CD4-positive, CD25-positive, alpha-beta regulatory T cell (primary cell): Measurements from ENCODE around the gene PREX1. TPM values are rescaled to one million over a fixed set of nuclear protein-coding genes. Genes with fewer than 3 reads are reported as not detected.

ENCODE experiments used
- ATAC-seq, 2 donors: fragments of 150-1000 bp; cut with Tn5 transposase; one replicate each; pipeline ENCODE4 v1.10.0; 2021; ENCODE audit warnings: low read depth in 2 of 2, moderate number of reproducible peaks in 2 of 2, moderate library complexity in 1 of 2
- DNase-seq, 3 donors: peaks; one replicate each; pipeline versions ENCODE4 v3.0.0 to v3.0.0-alpha.2; 2012 to 2022; ENCODE audit warnings: mixed read lengths in 1 of 3
- H3K27ac ChIP-seq: one replicate; pipeline ENCODE4 v1.7.0; 2013; ENCODE audit warnings: mild to moderate bottlenecking, low read length; ENCODE audit not compliant: insufficient read depth, poor library complexity, severe bottlenecking
- H3K27me3 ChIP-seq: one replicate; pipeline ENCODE4 v1.7.0; 2013; ENCODE audit warnings: low read length; ENCODE audit not compliant: control insufficient read depth, insufficient read depth
- H3K36me3 ChIP-seq: one replicate; pipeline ENCODE4 v1.7.0; 2013; ENCODE audit warnings: mild to moderate bottlenecking, low read length, moderate library complexity; ENCODE audit not compliant: control insufficient read depth, insufficient read depth
- H3K4me1 ChIP-seq: 2 replicates; pipeline ENCODE4 v1.7.0; 2013; ENCODE audit warnings: mild to moderate bottlenecking, low read length; ENCODE audit not compliant: insufficient read depth, control insufficient read depth, poor library complexity, severe bottlenecking
- H3K4me3 ChIP-seq: one replicate; pipeline ENCODE4 v1.7.0; 2013; ENCODE audit warnings: low read depth, mild to moderate bottlenecking, low read length, moderate library complexity
- H3K9me3 ChIP-seq, 2 experiments: 1 replicate in 1 of 2; 2 replicates in 1 of 2; pipeline ENCODE4 v1.7.0; 2013; ENCODE audit warnings: low read length in 2 of 2, mild to moderate bottlenecking in 1 of 2, moderate library complexity in 1 of 2; ENCODE audit not compliant: control insufficient read depth in 2 of 2
- H3K27ac Mint-ChIP-seq, 3 donors: one replicate each; pipeline ENCODE4 v1.8.0; 2020 to 2022; ENCODE audit warnings: mild to moderate bottlenecking in 3 of 3, mixed read lengths in 3 of 3, moderate library complexity in 2 of 3
- H3K27me3 Mint-ChIP-seq: one replicate; pipeline ENCODE4 v1.8.0; 2022; ENCODE audit warnings: mild to moderate bottlenecking, mixed read lengths
- H3K36me3 Mint-ChIP-seq: one replicate; pipeline ENCODE4 v1.8.0; 2020; ENCODE audit warnings: mixed read lengths
- H3K4me1 Mint-ChIP-seq, 4 donors: one replicate each; pipeline ENCODE4 v1.8.0; 2020 to 2022; ENCODE audit warnings: mixed read lengths in 4 of 4, mild to moderate bottlenecking in 1 of 4
- H3K4me3 Mint-ChIP-seq, 4 donors: one replicate each; pipeline ENCODE4 v1.8.0; 2020 to 2022; ENCODE audit warnings: mild to moderate bottlenecking in 4 of 4, mixed read lengths in 4 of 4, moderate library complexity in 3 of 4
- H3K9me3 Mint-ChIP-seq, 7 donors: one replicate each; pipeline ENCODE4 v1.8.0; 2020 to 2022; ENCODE audit warnings: mixed read lengths in 7 of 7, mild to moderate bottlenecking in 3 of 7, moderate library complexity in 2 of 7
- polyA plus RNA-seq, 4 donors: library from polyadenylated mRNA; unstranded; fragments of 300-500 nt; fragmentation: Illumina TruSeq; gene quantifications; one replicate each; pipeline ENCODE4 v1.2.3, GENCODE V29; 2021
- total RNA-seq: library from RNA; stranded (reverse); gene quantifications from one replicate; pipeline ENCODE4 v1.2.3, GENCODE V29; 2022

Gene PREX1
- total and polyA plus RNA-seq, 5 donors from 2014 or later: 40.8 to 264 (median 57.0) TPM

DNA sequence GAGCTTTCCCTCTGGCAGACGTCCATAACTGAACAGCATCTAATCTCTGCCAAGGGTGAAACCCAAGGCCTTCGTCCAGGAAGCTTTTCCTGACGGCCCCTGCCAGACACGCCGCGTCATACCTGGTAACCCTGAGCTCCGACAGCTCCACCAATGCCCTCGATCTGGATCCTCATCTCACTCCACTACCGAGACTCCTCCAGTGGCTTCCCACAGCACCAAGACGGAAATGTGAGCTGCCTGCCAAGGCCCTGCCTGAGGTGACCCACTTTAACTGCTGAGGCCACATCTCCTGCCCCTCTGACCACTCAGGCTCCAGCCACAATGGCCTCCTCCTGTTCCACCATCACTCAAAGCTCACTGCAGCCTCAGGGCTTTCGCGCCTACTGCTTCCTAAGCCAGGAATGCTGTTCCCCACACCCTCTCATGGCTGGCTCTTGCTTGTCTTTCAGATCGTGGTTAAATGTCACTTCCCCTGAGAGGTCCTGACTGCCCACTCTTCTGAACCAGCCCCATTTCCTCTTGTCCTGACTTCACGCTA is 143.2 kb downstream of the PREX1 start:
- ATAC-seq (no peak), DNase-seq (no peak)
- Mint-ChIP-seq H3K27ac (peak overlapping the region in 2 of 3 donors; percentile 46 to 98), H3K4me3 (no peak overlapping the region), H3K36me3 (peaks cover 47% of the 10 kb centered on the region), H3K27me3 (no peaks in the 10 kb centered on the region), H3K9me3 (peaks cover 0 to 2% (median 0%) of the 10 kb centered on the region in 7 donors), H3K4me1 (peaks cover 0 to 11% (median 7%) of the 10 kb centered on the region in 4 donors)
- H3K4me3 ChIP-seq: no peak overlapping the region
- no peak overlapping the region for H3K27ac ChIP-seq
- no peaks in the 10 kb centered on the region for H3K27me3 ChIP-seq
- no peaks in the 10 kb centered on the region for H3K9me3 ChIP-seq
- H3K36me3 ChIP-seq: peaks cover 98% of the 10 kb centered on the region
- no peaks in the 10 kb centered on the region for H3K4me1 ChIP-seq

DNA sequence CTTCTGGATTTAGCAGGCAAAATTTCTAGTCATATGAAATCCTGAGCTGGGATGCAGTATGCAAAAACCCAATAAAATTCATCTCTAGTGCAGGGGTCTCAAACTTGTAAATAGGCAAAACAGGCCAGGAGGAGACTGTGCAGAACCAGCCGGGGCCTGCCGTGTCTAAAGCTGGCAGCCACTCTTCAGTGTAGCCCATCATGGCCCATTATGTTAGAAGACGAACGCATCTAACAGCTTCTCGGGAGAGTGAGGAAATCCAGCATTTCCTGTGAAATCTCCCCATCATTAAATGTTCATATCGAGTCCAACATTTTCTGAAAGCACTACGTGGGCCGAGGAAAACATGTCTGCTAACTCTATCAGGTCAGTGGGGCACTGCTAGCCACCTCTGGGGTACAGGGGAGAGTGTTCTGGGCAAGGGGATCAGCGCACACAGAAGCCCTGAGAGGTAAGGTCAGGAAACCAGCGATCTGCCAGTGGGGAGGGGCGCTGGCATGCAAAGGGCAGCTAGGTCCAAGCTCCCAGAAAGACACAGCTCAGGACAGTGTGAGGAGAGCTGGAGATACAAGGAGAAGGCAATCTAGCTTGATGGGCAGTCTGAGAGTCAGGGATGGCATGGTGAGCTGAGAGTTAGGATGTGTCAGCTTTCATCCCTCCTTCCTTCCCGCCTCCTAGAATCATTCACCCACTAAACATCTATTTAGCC is 144.2 kb downstream of the PREX1 start:
- DNase-seq (no peak), ATAC-seq (no peak)
- H3K27ac Mint-ChIP-seq: peak overlapping the region in 2 of 3 donors; percentile 55 to 76
- H3K36me3 ChIP-seq: peaks cover 99% of the 10 kb centered on the region
- peaks cover 49% of the 10 kb centered on the region for H3K36me3 Mint-ChIP-seq
- no peaks in the 10 kb centered on the region for H3K9me3 ChIP-seq
- peak overlapping the region in 1 of 4 donors; percentile 38 for H3K4me3 Mint-ChIP-seq
- peaks cover 0 to 11% (median 8%) of the 10 kb centered on the region in 4 donors for H3K4me1 Mint-ChIP-seq
- H3K9me3 Mint-ChIP-seq: peaks cover 0 to 2% (median 0%) of the 10 kb centered on the region in 7 donors
- H3K27ac ChIP-seq: no peak overlapping the region
- H3K4me1 ChIP-seq: no peaks in the 10 kb centered on the region
- H3K27me3 ChIP-seq: no peaks in the 10 kb centered on the region
- H3K4me3 ChIP-seq: no peak overlapping the region
- no peaks in the 10 kb centered on the region for H3K27me3 Mint-ChIP-seq

DNA sequence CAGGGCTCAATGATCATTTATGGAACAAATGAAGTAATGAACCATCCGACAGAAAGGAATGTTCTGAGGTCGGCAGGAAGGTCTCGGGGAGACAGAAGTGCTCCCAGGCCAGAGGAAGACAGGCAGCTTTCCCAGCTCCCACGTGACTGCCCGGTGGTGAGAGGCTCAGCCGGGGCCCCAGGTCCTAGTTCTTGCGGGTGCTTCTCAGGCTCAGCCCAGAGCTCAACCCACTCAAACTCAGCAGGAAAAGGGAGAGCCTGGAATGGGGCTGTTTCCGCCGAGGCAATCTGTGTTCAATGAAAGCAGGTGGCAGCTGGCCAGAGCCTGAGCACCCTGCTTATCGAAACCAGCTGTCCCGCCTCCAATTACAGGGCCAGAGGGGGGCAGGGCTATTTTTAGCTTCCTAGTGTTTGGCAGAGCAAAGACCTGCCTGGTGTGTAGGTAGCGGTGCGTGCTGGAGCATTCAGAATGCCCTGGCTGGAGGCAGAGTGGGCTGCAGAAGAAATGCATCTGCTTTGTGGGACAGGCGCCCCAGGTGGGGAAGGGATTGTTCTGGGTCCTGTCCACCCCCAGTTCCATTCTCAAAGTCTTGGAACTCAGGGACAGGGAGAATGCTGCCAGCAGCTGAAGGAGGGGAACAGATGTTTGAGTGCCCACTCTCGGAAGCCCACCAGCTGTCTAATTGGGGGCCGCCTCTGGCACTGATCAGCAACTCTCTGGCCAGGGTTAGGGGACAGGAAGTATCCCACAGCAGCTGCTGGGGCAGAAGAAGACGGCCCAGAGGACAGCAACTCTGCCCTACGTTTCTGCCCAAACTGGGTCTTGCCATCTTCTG is 145.1 kb downstream of the PREX1 start:
- H3K36me3 Mint-ChIP-seq: peaks cover 45% of the 10 kb centered on the region
- Histone ChIP-seq H3K4me3 (no peak overlapping the region), H3K27ac (no peak overlapping the region), H3K36me3 (peaks cover 99% of the 10 kb centered on the region), H3K4me1 (no peaks in the 10 kb centered on the region), H3K27me3 (no peaks in the 10 kb centered on the region), H3K9me3 (no peaks in the 10 kb centered on the region)
- peaks cover 0 to 2% (median 0%) of the 10 kb centered on the region in 7 donors for H3K9me3 Mint-ChIP-seq
- H3K4me1 Mint-ChIP-seq: peaks cover 0 to 12% (median 8%) of the 10 kb centered on the region in 4 donors
- H3K4me3 Mint-ChIP-seq: no peak overlapping the region
- DNase-seq (no peak), ATAC-seq (no peak)
- no peaks in the 10 kb centered on the region for H3K27me3 Mint-ChIP-seq
- H3K27ac Mint-ChIP-seq: peak overlapping the region in 1 of 3 donors; percentile 55

- H3K36me3 Mint-ChIP-seq: peaks cover 42% of the 10 kb centered on the region
- DNase-seq (no peak), ATAC-seq (no peak)
- no peaks in the 10 kb centered on the region for H3K9me3 ChIP-seq
- no peaks in the 10 kb centered on the region for H3K27me3 ChIP-seq
- H3K4me1 Mint-ChIP-seq: peaks cover 0 to 9% (median 7%) of the 10 kb centered on the region in 4 donors
- H3K9me3 Mint-ChIP-seq: peaks cover 0 to 2% (median 0%) of the 10 kb centered on the region in 7 donors
- no peak overlapping the region for H3K27ac Mint-ChIP-seq
- H3K27ac ChIP-seq: no peak overlapping the region
- H3K36me3 ChIP-seq: peaks cover 99% of the 10 kb centered on the region
- H3K4me3 ChIP-seq: no peak overlapping the region
- no peaks in the 10 kb centered on the region for H3K4me1 ChIP-seq
- no peaks in the 10 kb centered on the region for H3K27me3 Mint-ChIP-seq
- H3K4me3 Mint-ChIP-seq: no peak overlapping the region
Observed at GRCh38 chr20:48681873-48682426, 145.8 kb downstream of the PREX1 start.

DNA sequence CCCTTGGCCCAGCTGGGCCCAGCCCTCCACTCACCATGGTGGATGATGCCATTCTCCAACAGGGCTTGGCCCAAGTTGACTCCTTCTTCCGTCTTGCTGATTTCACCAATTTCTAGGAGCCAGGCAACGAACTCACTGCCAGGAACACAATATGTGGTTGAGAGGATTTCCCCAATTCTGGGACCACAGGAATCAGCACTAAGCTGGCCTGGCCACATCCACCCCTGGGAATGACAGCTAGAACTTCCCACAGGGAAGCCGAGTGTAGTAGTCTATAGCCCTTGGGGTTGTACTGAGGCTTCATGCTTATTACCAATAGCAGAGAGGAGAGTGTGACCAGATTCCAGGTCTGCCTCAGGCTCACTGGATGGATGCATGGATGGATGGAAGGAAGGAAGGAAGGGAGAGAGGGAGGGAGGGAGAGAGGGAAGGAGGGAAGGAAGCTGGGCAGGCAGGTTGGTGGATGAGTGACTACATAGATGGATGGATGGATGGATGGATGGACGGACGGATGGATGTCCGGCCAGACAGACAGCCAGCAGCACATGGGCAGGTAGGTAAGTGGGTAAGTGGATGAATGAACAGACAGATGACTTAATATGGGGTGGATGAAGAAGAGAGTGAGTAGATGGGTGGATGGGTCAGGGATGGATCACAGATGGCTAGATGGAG is 146.5 kb downstream of the PREX1 start:
- H3K9me3 Mint-ChIP-seq: peaks cover 0 to 2% (median 0%) of the 10 kb centered on the region in 7 donors
- no peak overlapping the region for H3K27ac Mint-ChIP-seq

GRCh38 chr20:48680650-48681049 is 147.1 kb downstream of the PREX1 start:
- H3K4me1 ChIP-seq: no peaks in the 10 kb centered on the region
- Mint-ChIP-seq H3K36me3 (peaks cover 40% of the 10 kb centered on the region), H3K27ac (no peak overlapping the region), H3K27me3 (no peaks in the 10 kb centered on the region), H3K9me3 (peaks cover 0 to 2% (median 0%) of the 10 kb centered on the region in 7 donors), H3K4me1 (peaks cover 0 to 8% (median 6%) of the 10 kb centered on the region in 4 donors), H3K4me3 (no peak overlapping the region)
- no peak for DNase-seq
- H3K27me3 ChIP-seq: no peaks in the 10 kb centered on the region
- ATAC-seq: no peak
- H3K27ac ChIP-seq: no peak overlapping the region
- peaks cover 99% of the 10 kb centered on the region for H3K36me3 ChIP-seq
- H3K9me3 ChIP-seq: no peaks in the 10 kb centered on the region
- no peak overlapping the region for H3K4me3 ChIP-seq

More for the DNA sequence above, 146.5 kb downstream of the PREX1 start:
- ATAC-seq (no peak), DNase-seq (no peak)
- H3K4me1 Mint-ChIP-seq: peaks cover 0 to 8% (median 6%) of the 10 kb centered on the region in 4 donors
- no peaks in the 10 kb centered on the region for H3K4me1 ChIP-seq
- no peaks in the 10 kb centered on the region for H3K9me3 ChIP-seq
- no peak overlapping the region for H3K4me3 ChIP-seq
- peaks cover 100% of the 10 kb centered on the region for H3K36me3 ChIP-seq
- H3K36me3 Mint-ChIP-seq: peaks cover 41% of the 10 kb centered on the region
- H3K27ac ChIP-seq: no peak overlapping the region
- no peaks in the 10 kb centered on the region for H3K27me3 Mint-ChIP-seq
- no peaks in the 10 kb centered on the region for H3K27me3 ChIP-seq
- no peak overlapping the region for H3K4me3 Mint-ChIP-seq

DNA sequence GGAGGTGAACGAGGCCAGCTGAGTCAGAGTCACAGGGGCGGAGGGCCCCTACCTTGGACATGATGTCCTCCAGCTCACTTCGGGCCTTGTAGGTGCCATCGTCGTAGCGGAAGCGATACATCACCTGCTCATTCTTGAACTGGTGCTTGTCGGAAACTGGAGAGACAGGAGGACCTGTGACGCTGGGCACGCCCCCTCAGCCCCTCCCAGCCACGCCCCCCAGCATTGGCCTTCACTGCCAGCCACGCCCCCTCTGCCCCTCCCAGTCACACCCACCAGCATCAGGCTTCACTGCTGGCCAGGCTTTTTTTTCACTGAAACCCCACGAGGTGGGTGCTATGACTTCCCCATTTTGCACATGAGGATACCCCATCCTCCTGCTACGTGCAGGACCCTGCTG is 148.2 kb downstream of the PREX1 start:
- Mint-ChIP-seq H3K4me3 (no peak overlapping the region), H3K36me3 (peaks cover 34% of the 10 kb centered on the region), H3K9me3 (no peaks in the 10 kb centered on the region), H3K4me1 (peaks cover 0 to 6% (median 2%) of the 10 kb centered on the region in 4 donors), H3K27me3 (no peaks in the 10 kb centered on the region), H3K27ac (no peak overlapping the region)
- H3K9me3 ChIP-seq: no peaks in the 10 kb centered on the region
- H3K4me1 ChIP-seq: no peaks in the 10 kb centered on the region
- peaks cover 99% of the 10 kb centered on the region for H3K36me3 ChIP-seq
- no peak overlapping the region for H3K4me3 ChIP-seq
- DNase-seq (no peak), ATAC-seq (no peak)
- no peak overlapping the region for H3K27ac ChIP-seq
- no peaks in the 10 kb centered on the region for H3K27me3 ChIP-seq
